K562 (cell line): ENCODE data around the gene CXCR5. TPM values are rescaled to one million over a fixed set of nuclear protein-coding genes. Genes with fewer than 3 reads are reported as not detected.

Experiments
- BHLHE40 ChIP-seq: IDR thresholded peaks from 2 replicates; pipeline ENCODE4 v1.6.1; 2011; ENCODE audit warnings: low read length, improper control_type of control experiment
- DDX20 ChIP-seq: fragments of 450-650 bp; IDR thresholded peaks from 2 replicates; pipeline ENCODE4 v1.6.1; 2016; ENCODE audit warnings: missing genetic modification characterization, low read depth, mild to moderate bottlenecking, missing compliant biosample characterization, moderate library complexity
- DMBX1 ChIP-seq: fragments of 250-450 bp; sonication (Bioruptor Pico); IDR thresholded peaks from 2 replicates; pipeline ENCODE4 v1.8.0; 2022; ENCODE audit warnings: inconsistent platforms, mild to moderate bottlenecking, moderate library complexity, borderline replicate concordance
- HMGN3 ChIP-seq: IDR thresholded peaks from 2 replicates; pipeline ENCODE4 v1.6.1; 2011; ENCODE audit warnings: borderline replicate concordance, low read depth, mild to moderate bottlenecking, mixed read lengths, low read length; ENCODE audit not compliant: insufficient read length; ENCODE audit errors: extremely low read depth
- HNRNPH1 ChIP-seq: fragments of 200-400 bp; formaldehyde crosslinking; optimal IDR thresholded peaks from 2 replicates; pipeline ENCODE3; 2017; ENCODE audit warnings: low read depth, mild to moderate bottlenecking, low read length, moderate library complexity
- KAT8 ChIP-seq: fragments of 450-650 bp; IDR thresholded peaks from 2 replicates; pipeline ENCODE4 v1.6.1; 2016; ENCODE audit warnings: low read depth, mild to moderate bottlenecking
- MCM2 ChIP-seq: fragments of 450-650 bp; IDR thresholded peaks from 2 replicates; pipeline ENCODE4 v1.6.1; 2017; ENCODE audit warnings: low read depth, mild to moderate bottlenecking
- MEF2D ChIP-seq: conservative IDR thresholded peaks from 2 replicates; pipeline ENCODE4 v1.6.1; 2016; ENCODE audit warnings: low read depth, missing genetic modification characterization, missing compliant biosample characterization
- PCBP2 ChIP-seq: fragments of 200-400 bp; formaldehyde crosslinking; IDR thresholded peaks from 2 replicates; pipeline ENCODE4 v1.6.1; 2018; ENCODE audit warnings: low read length, low read depth, mild to moderate bottlenecking, moderate library complexity; ENCODE audit not compliant: poor library complexity, severe bottlenecking
- RBBP5 ChIP-seq: fragments of 200-600 bp; sonication (generic); IDR thresholded peaks from 2 replicates; pipeline ENCODE4 v1.6.1; 2012; ENCODE audit warnings: borderline replicate concordance, mild to moderate bottlenecking, low read length, control low read depth, inconsistent platforms; ENCODE audit not compliant: insufficient read depth, poor library complexity, severe bottlenecking
- RBFOX2 ChIP-seq: fragments of 200-400 bp; formaldehyde crosslinking; IDR thresholded peaks from 2 replicates; pipeline ENCODE4 v1.6.1; 2017; ENCODE audit warnings: low read depth, mild to moderate bottlenecking, low read length, moderate library complexity
- RBM15 ChIP-seq: fragments of 200-400 bp; formaldehyde crosslinking; IDR thresholded peaks from 2 replicates; pipeline ENCODE4 v1.6.1; 2018; ENCODE audit warnings: mild to moderate bottlenecking, low read length, moderate library complexity; ENCODE audit not compliant: insufficient read depth
- SAP30 ChIP-seq: fragments of 200-600 bp; sonication (generic); IDR thresholded peaks from 2 replicates; pipeline ENCODE4 v1.6.1; 2012; ENCODE audit warnings: borderline replicate concordance, low read depth, mild to moderate bottlenecking, moderate library complexity, low read length, control low read depth, inconsistent platforms; ENCODE audit not compliant: insufficient read depth, poor library complexity, severe bottlenecking
- TARDBP ChIP-seq: fragments of 450-650 bp; IDR thresholded peaks from 2 replicates; pipeline ENCODE4 v1.6.1; 2016
- TBL1XR1 ChIP-seq, 2 experiments: IDR thresholded peaks; 2 replicates each; pipeline ENCODE4 v1.6.1; 2012; ENCODE audit warnings: improper control_type of control experiment in 2 of 2, low read length in 2 of 2, mild to moderate bottlenecking in 1 of 2
- UBTF ChIP-seq, 2 experiments: IDR thresholded peaks; 2 replicates each; pipeline ENCODE4 v1.6.1; 2012; ENCODE audit warnings: improper control_type of control experiment in 2 of 2, low read depth in 2 of 2, low read length in 2 of 2, borderline replicate concordance in 1 of 2
- ZNF253 ChIP-seq: fragments of 250-450 bp; sonication (Bioruptor Pico); conservative IDR thresholded peaks from 2 replicates; pipeline ENCODE4 v1.6.1; 2021; ENCODE audit warnings: mild to moderate bottlenecking
- ZNF507 ChIP-seq: conservative IDR thresholded peaks from 2 replicates; pipeline ENCODE4 v1.6.1; 2017; ENCODE audit warnings: missing genetic modification characterization, missing compliant biosample characterization
- polyA plus RNA-seq, 8 experiments: library from polyadenylated mRNA; depleted of rRNA in 4 of 8; stranded (reverse) in 5 of 8; unstranded in 3 of 8; fragments of >200 nt; fragmentation: Nextera tagmentation in 2 of 8; fragmentation: Illumina TruSeq in 1 of 8; extraction: Ambion mirVana in 2 of 8; extraction: Trizol in 1 of 8; gene quantifications; 2 replicates each; pipeline versions ENCODE4 v1.2.1 to v1.2.3, GENCODE V29; 2011 to 2014; ENCODE audit warnings: inconsistent platforms in 1 of 8, missing spikeins in 1 of 8
- total RNA-seq, 7 experiments: library from RNA; depleted of rRNA in 6 of 7; stranded (reverse); fragments of >200 nt in 6 of 7; fragmentation: Illumina TruSeq in 2 of 7; extraction: Trizol in 2 of 7; gene quantifications; 2 replicates each; pipeline versions ENCODE4 v1.2.1 to v1.2.3, GENCODE V29; 2011 to 2021; ENCODE audit warnings: low replicate concordance in 1 of 7
- TF ChIP-seq, protein P1 (sequence below), 2 experiments: fragments of 150-350 bp in 1 of 2; IDR thresholded peaks; 2 replicates each; pipeline ENCODE4 v1.6.1; 2012 to 2016; ENCODE audit warnings: low read depth in 2 of 2, low read length in 2 of 2, mild to moderate bottlenecking in 1 of 2, moderate library complexity in 1 of 2
- TF ChIP-seq, protein P2 (sequence below), 2 experiments: fragments of 450-650 bp in 1 of 2; sonication (generic) in 1 of 2; formaldehyde crosslinking; conservative IDR thresholded peaks; 2 replicates each; pipeline versions ENCODE4 v1.4.0 to v1.8.1; 2020 to 2022; ENCODE audit warnings: mild to moderate bottlenecking in 1 of 2, missing genetic modification reagents in 1 of 2

Gene CXCR5
- total and polyA plus RNA-seq, 9 of the 15 experiments (the other 6 are each of a cell fraction or from before 2014, with no cell fraction given), result 0.03 to 0.06 TPM; not detected in 7

DNA sequence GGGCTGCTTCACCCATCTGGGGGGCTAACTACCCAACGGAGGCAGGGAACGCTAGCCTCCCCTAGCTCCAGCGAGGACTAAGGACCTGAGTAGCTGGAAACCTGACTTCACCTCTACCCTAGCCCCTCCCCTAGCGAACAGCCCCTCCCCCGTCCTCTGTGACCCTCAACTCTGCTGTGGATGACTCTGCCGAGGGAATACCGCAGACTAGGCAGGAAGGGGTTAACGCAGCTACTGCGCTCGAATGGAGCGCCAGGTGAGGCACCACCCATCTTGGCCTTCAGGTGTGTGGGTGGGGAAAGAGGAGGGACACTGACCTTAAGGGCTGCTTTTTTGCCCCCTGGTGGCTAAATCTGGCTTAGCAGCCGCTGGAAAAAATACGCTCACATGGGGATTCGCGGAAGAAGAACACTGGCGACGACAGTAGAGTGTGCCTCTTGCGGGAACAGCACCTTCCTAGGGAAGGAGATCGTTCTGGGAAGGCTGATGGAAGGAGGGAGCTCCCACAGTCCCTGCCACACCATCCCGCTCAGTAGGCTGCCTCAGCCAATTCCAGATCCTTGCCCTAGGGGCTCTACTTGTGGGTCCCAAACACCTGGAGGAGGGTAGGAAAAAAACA is 46.5 kb downstream of the CXCR5 start (continued):
- TF ChIP-seq MEF2D (tag) (no peak), TBL1XR1 (IDR thresholded peaks at IDR 0.05; ENCODE audit: low read length in 2 of 2) (no peak; a peak in 1 of 4 replicates), PCBP2 (no peak), HNRNPH1 (no peak), DDX20 (no peak), MCM2 (no peak), SAP30 (no peak), RBM15 (no peak), RBFOX2 (peak; percentile 14), HMGN3 (no peak), TARDBP (no peak), UBTF (IDR thresholded peaks at IDR 0.05; ENCODE audit: borderline replicate concordance in 1 of 2, low read depth in 2 of 2, low read length in 2 of 2) (no peak), KAT8 (no peak), ZNF507 (tag) (no peak), RBBP5 (no peak), BHLHE40 (no peak), ZNF253 (no peak), DMBX1 (CRISPR knock-in tag) (no peak)
- TF ChIP-seq, protein P1, sequence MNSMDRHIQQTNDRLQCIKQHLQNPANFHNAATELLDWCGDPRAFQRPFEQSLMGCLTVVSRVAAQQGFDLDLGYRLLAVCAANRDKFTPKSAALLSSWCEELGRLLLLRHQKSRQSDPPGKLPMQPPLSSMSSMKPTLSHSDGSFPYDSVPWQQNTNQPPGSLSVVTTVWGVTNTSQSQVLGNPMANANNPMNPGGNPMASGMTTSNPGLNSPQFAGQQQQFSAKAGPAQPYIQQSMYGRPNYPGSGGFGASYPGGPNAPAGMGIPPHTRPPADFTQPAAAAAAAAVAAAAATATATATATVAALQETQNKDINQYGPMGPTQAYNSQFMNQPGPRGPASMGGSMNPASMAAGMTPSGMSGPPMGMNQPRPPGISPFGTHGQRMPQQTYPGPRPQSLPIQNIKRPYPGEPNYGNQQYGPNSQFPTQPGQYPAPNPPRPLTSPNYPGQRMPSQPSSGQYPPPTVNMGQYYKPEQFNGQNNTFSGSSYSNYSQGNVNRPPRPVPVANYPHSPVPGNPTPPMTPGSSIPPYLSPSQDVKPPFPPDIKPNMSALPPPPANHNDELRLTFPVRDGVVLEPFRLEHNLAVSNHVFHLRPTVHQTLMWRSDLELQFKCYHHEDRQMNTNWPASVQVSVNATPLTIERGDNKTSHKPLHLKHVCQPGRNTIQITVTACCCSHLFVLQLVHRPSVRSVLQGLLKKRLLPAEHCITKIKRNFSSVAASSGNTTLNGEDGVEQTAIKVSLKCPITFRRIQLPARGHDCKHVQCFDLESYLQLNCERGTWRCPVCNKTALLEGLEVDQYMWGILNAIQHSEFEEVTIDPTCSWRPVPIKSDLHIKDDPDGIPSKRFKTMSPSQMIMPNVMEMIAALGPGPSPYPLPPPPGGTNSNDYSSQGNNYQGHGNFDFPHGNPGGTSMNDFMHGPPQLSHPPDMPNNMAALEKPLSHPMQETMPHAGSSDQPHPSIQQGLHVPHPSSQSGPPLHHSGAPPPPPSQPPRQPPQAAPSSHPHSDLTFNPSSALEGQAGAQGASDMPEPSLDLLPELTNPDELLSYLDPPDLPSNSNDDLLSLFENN (IDR thresholded peaks at IDR 0.05; ENCODE audit: low read depth in 2 of 2, low read length in 2 of 2), result no peak
- TF ChIP-seq, protein P2, sequence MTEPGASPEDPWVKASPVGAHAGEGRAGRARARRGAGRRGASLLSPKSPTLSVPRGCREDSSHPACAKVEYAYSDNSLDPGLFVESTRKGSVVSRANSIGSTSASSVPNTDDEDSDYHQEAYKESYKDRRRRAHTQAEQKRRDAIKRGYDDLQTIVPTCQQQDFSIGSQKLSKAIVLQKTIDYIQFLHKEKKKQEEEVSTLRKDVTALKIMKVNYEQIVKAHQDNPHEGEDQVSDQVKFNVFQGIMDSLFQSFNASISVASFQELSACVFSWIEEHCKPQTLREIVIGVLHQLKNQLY (CRISPR knock-in tag; conservative IDR thresholded peaks at IDR 0.05), result no peak
